Activated gamma-delta T cell treated with Interleukin-2 at 50 U/mL for 16 hours (primary cell): ENCODE data around the gene SLC25A38.

Experiments used
- DNase-seq: peaks from one replicate; pipeline ENCODE4 v3.0.0-alpha.2; 2020

The SLC25A38 gene

DNA sequence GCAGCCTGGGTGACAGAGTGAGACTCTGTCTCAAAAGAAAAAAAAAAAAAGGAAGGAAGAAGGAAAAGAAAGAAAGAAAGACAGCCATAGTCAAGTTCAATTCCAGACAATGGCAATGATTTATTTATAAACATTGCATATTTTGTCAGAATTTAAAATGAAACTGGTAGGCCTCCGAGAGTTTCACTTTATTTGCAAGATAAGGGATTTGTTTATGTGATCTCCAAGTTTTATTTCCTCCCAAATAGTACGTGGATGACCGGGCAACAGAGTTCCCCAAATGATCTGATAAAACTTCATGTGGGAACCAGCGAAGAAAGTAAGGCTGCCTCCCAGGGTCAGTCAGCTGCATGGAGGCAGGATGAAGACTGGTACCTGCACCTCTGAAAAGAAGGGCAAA, 55.7 kb downstream of the SLC25A38 start:
- DNase-seq, result no peak

DNA sequence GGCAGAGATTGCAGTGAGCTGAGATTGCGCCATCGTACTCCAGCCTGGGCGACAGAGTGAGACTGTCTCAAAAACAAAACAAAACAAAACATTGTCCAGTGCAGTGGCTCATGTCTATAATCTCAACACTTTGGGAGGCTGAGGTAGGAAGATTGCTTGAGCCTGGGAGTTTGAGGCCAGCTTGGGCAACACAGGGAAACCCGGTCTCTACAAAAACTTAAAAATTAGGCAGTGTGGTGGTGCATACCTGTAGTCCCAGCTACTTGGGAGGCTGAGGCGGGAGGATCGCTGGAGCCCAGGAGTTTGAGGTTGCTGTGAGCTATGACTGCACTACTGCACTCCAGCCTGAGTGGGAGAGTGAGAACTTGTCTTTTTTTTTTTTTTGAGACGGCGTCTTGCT, 57.1 kb downstream of the SLC25A38 start:
- DNase-seq, result no peak

DNA sequence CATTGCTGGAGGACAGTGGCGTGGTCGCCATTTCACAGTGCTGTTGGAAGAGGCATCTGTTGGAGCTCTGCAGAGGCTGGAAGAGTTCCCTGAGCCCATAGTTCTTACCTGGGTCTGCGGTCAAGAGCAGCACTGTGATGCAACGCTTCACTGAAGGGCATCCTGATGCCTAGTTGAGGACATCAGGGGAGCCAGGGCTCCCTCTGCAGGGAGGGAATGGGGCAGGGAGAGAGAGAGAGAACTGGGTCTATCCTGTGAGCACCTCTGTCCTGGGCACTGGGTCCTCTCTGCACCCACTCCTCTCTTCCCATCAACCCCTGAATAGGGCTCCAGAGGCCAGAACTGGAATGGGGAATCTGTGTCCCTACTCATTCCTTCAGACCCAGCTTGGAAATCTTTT, 60.4 kb downstream of the SLC25A38 start:
- no peak for DNase-seq

DNA sequence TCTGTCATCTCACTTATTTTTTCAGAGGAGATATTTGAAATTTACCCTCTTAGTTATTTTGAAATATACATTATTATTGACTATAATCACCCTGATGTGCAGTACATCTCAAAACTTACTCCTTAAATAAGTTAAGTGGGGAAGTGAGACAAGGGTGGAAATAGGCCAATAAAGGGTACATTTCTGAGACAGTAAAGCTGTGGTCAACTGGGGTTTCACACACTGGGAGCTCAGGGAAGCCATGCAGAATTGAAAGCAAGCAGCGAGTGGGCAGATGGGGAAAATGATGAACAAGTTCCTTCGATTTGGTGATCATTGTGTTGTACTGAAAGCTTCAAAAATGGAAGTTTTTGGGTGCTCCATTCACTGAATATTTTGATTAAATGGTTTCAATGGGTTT, 62.8 kb downstream of the SLC25A38 start:
- no peak for DNase-seq

DNA sequence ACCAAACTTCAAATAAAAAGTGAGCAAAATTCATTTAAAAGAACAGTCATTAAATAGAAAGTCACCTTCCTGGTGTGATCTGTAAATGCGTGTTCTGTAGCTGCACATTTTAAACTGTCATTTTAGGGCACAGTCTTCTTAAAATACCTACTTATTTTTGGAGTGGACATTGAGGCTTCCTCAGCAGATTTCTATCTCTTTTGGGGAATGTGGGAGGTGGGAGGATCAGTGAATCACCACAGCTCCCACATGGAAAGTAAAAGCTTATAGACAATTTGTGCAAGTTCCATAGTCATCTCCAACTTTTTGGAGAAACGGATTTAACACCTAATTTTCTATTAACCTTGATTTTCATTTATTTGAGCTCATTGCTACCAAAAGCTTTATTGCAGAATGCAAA, 63.3 kb downstream of the SLC25A38 start:
- DNase-seq, result no peak
